SH-SY5Y (cell line): ENCODE results near the gene LEKR1.

Experiments used
- GATA2 ChIP-seq: IDR thresholded peaks from 2 replicates; pipeline ENCODE4 v1.6.1; 2011; ENCODE audit warnings: mild to moderate bottlenecking, low read depth, low read length
- GATA3 ChIP-seq: IDR thresholded peaks from 2 replicates; pipeline ENCODE4 v1.6.1; 2011; ENCODE audit warnings: low read depth, mild to moderate bottlenecking, low read length, moderate library complexity

DNA sequence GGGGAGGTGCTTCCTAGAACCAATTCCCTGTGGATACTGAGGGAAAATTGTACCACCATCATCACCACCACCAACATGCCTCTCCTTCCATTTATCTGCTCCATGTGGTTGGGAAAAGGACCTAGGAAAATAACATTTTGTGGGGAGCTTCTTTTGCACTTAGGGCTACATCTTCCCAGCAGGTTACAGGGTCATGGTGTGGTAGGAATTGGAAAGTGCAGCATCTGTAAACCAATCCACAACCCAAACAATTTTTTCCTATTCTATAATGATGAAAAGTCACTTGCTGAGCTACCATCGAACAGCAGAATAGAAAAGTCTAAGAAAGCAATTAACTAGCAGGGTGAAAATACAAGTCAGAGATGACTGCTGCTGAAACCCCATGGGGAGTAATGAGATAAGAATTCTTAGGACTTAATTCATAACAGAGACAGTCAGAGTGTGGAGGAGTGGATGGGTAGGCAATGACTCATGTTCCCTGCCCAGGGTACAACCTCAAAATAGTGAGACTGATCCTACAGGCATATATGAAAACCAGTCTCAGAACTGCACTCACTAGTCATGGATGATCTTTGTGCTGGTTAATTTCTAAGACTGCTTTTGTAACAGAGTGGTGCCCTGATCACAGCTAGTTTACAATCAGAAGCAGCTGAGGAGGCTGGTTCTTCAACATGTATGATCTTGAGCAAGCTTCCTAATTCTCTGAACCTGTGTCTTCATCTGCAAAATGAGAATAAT, 38.1 kb upstream of the LEKR1 start:
- TF ChIP-seq GATA2, result no peak
- no peak for TF ChIP-seq GATA3
